GM18951 (cell line): ENCODE measurements around the gene TSPAN9.

Experiments used
- POLR2A ChIP-seq: IDR thresholded peaks from 4 replicates; pipeline ENCODE4 v1.6.1; 2011; ENCODE audit warnings: mild to moderate bottlenecking; ENCODE audit not compliant: insufficient read length, insufficient read depth; ENCODE audit errors: extremely low read depth
- in situ Hi-C: fragments of 300-500 bp; cut with MboI; formaldehyde crosslinking; loops from one replicate; pipeline ENCODE4 v1.12.0; 2022; ENCODE audit warnings: low sequenced_read_pairs, mixed read lengths, inconsistent platforms; ENCODE audit not compliant: unreplicated experiment

The TSPAN9 gene

GRCh38 chr12:3214526-3215365 is 137.6 kb downstream of the TSPAN9 start:
- in situ Hi-C loops, result no loop called here
- TF ChIP-seq POLR2A, result no peak

GRCh38 chr12:3215410-3215975 is 138.3 kb downstream of the TSPAN9 start:
- in situ Hi-C loops, result no loop called here
- TF ChIP-seq POLR2A, result no peak

- no peak for TF ChIP-seq POLR2A
- in situ Hi-C loops, result no loop called here
Observed at GRCh38 chr12:3216097-3216496, 138.9 kb downstream of the TSPAN9 start.

GRCh38 chr12:3216726-3217682 is 139.8 kb downstream of the TSPAN9 start:
- in situ Hi-C loops, result no loop called here
- no peak for TF ChIP-seq POLR2A

GRCh38 chr12:3217683-3218079 is 140.5 kb downstream of the TSPAN9 start:
- in situ Hi-C loops, result no loop called here
- TF ChIP-seq POLR2A, result no peak

- no peak for TF ChIP-seq POLR2A
- in situ Hi-C loops, result no loop called here
Observed at GRCh38 chr12:3218228-3219171, 141.3 kb downstream of the TSPAN9 start.

- TF ChIP-seq POLR2A, result no peak
- in situ Hi-C loops, result no loop called here
Observed at GRCh38 chr12:3219233-3219632, 142.1 kb downstream of the TSPAN9 start.

GRCh38 chr12:3220382-3221321 is 143.5 kb downstream of the TSPAN9 start:
- TF ChIP-seq POLR2A, result no peak
- in situ Hi-C loops, result no loop called here

- no peak for TF ChIP-seq POLR2A
- in situ Hi-C loops, result no loop called here
Observed at GRCh38 chr12:3222306-3222705, 145.1 kb downstream of the TSPAN9 start.

- in situ Hi-C loops, result no loop called here
- no peak for TF ChIP-seq POLR2A
Observed at GRCh38 chr12:3222979-3223378, 145.8 kb downstream of the TSPAN9 start.
